GM21367 (cell line): ENCODE results near the gene PMM1.

Source experiments
- ATAC-seq: cut with Tn5 transposase; IDR thresholded peaks from one replicate; pipeline ENCODE4 v1.9.1; 2021; ENCODE audit not compliant: unreplicated experiment

The PMM1 gene

GRCh38 chr22:41539146-41540005 lies 50.3 kb downstream of the PMM1 start:
- no peak for ATAC-seq

GRCh38 chr22:41538583-41538982 lies 51.1 kb downstream of the PMM1 start:
- no peak for ATAC-seq

- ATAC-seq: no peak
These were observed 52.4 kb downstream of the PMM1 start for GRCh38 chr22:41537203-41537602.

- no peak for ATAC-seq
These were observed 54.4 kb downstream of the PMM1 start for GRCh38 chr22:41535244-41535643.

- no peak for ATAC-seq
These were observed 55.4 kb downstream of the PMM1 start for GRCh38 chr22:41534219-41534618.

- ATAC-seq: no peak
These were observed 56.5 kb downstream of the PMM1 start for GRCh38 chr22:41532908-41533825.

GRCh38 chr22:41531715-41532477 lies 57.7 kb downstream of the PMM1 start:
- ATAC-seq: no peak

- ATAC-seq: no peak
These were observed 58.5 kb downstream of the PMM1 start for GRCh38 chr22:41530890-41531714.

- no peak for ATAC-seq
These were observed 60.6 kb downstream of the PMM1 start for GRCh38 chr22:41528938-41529561.

- no peak for ATAC-seq
These were observed 61.4 kb downstream of the PMM1 start for GRCh38 chr22:41528132-41528766.
